HFF-Myc (cell line): ENCODE measurements around the gene MAP7D1.
"Not testable (repeated sequence)": the region's sequence is repeated elsewhere in the genome, so short reads cannot be mapped to it uniquely, and the experiment has no call there.

Experiments used
- DNase-seq: peaks from one replicate; pipeline ENCODE4 v3.0.0-alpha.2; 2011; ENCODE audit warnings: low read depth; ENCODE audit errors: extremely low read depth
- H3K4me3 ChIP-seq: replicated peaks from 2 replicates; pipeline ENCODE4 v1.5.1; 2011; ENCODE audit warnings: low read depth, mild to moderate bottlenecking, control low read depth, low read length
- TF ChIP-seq, protein P1 (sequence below): IDR thresholded peaks from 2 replicates; pipeline ENCODE4 v1.5.1; 2012; ENCODE audit warnings: mild to moderate bottlenecking, low read depth, low read length, control low read depth; ENCODE audit errors: missing control alignments

The MAP7D1 gene

GRCh38 chr1:36156329-36157114, 562 bp downstream of the MAP7D1 start:
- TF ChIP-seq, protein P1, sequence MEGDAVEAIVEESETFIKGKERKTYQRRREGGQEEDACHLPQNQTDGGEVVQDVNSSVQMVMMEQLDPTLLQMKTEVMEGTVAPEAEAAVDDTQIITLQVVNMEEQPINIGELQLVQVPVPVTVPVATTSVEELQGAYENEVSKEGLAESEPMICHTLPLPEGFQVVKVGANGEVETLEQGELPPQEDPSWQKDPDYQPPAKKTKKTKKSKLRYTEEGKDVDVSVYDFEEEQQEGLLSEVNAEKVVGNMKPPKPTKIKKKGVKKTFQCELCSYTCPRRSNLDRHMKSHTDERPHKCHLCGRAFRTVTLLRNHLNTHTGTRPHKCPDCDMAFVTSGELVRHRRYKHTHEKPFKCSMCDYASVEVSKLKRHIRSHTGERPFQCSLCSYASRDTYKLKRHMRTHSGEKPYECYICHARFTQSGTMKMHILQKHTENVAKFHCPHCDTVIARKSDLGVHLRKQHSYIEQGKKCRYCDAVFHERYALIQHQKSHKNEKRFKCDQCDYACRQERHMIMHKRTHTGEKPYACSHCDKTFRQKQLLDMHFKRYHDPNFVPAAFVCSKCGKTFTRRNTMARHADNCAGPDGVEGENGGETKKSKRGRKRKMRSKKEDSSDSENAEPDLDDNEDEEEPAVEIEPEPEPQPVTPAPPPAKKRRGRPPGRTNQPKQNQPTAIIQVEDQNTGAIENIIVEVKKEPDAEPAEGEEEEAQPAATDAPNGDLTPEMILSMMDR = no peak
- no peak for DNase-seq

DNA sequence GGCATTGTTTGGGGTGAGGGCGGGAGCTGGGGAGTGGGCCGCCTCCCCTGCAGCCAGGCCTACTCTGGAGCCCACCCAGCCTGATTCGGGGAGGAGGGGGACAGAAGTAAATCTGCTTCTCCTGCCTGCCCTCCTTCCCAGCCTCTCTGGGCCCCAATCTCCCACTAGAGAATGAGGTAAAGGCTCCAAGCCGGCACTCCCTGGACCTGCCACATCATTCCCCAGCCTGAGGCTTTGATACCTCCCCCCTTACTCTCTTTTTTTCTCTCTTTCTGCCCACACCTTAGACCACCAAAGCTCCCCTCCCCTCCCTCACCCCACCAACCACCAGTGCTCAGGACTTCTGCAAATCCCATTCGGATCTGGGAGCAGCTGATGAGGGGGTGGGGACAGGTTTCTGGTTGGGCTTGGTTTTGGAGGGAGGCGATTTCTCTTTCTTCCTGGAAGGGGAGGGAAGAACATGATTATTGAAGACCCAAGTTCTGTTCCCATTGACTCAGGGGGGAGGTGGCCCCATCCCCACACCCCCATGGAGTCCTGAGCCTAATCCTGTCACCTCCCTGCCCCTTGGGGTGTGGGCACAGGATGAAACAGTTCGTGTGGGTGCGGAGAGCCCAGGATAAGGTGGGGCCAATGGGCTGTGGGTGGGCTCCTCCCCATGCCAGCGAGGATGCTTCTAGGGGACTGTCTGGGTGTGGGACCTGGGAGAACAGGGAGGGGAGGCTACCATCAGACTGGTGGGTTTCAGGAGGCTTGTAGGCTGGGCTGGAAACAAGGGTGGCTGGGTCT, 1.3 kb downstream of the MAP7D1 start:
- peak overlapping the region; percentile 89 for H3K4me3 ChIP-seq
- TF ChIP-seq, protein P1 = no peak
- DNase-seq = no peak

More at GRCh38 chr1:36156329-36157114, 562 bp downstream of the MAP7D1 start:
- peak overlapping the region; percentile 89 for H3K4me3 ChIP-seq

- peak overlapping the region; percentile 89 for H3K4me3 ChIP-seq
- no peak for DNase-seq
- TF ChIP-seq, protein P1 = no peak
These were observed 2.2 kb downstream of the MAP7D1 start for GRCh38 chr1:36157973-36158826.

- H3K4me3 ChIP-seq = peak overlapping the region; percentile 89
- not testable (repeated sequence) for DNase-seq
These were observed 2.9 kb downstream of the MAP7D1 start for GRCh38 chr1:36158827-36159252.

- TF ChIP-seq, protein P1 = no peak
- H3K4me3 ChIP-seq = peak overlapping the region; percentile 52
- no peak for DNase-seq
These were observed 3.8 kb downstream of the MAP7D1 start for GRCh38 chr1:36159614-36160387.

DNA sequence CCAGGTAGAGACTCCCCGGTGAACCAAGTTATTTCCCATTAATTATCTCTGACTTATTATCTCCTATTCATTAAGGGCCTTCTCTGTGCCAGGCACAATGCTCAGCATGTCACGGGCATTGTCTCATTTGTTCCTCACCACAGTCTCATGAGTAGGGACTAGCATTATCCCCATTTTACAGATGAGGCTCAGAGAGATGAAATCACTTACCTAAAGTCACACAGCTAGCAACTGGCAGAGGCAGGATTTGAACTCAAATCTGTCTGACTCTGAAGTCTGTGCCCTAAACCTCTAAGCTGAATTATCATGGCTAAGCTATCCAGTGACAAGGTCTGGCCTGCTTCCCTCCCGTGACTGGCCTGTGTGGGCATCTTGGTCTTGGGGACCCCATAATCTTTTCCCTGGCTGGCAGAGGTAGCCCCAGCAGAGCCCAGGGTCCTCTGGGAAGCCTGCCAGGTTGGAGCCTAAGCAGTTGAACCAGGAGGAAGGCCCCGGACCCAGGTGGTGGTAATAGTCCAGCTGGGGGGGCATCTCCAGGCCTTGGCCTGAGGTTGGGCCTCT, 4.5 kb downstream of the MAP7D1 start:
- TF ChIP-seq, protein P1 = no peak
- H3K4me3 ChIP-seq = peak overlapping the region; percentile 52
- no peak for DNase-seq
